Ascending aorta (tissue), 2 donors: ENCODE measurements around the gene MT1M. TPM values are rescaled to one million over a fixed set of nuclear protein-coding genes. Genes with fewer than 3 reads are reported as not detected.
A peak's percentile ranks its signal among the peaks of the same experiment; 100 is the strongest.
"Not testable (repeated sequence)": the region's sequence is repeated elsewhere in the genome, so short reads cannot be mapped to it uniquely, and the experiment has no call there.

Experiments used
- DNase-seq, 2 donors: peaks; one replicate each; pipeline ENCODE4 v3.0.0-alpha.2; 2019; ENCODE audit warnings: low spot score in 2 of 2
- H3K27ac ChIP-seq, 2 donors: fragments of 200-600 bp; sonication (generic); one replicate each; pipeline ENCODE4 v1.5.1; 2016 to 2017; ENCODE audit warnings: mild to moderate bottlenecking in 1 of 2
- H3K27me3 ChIP-seq: fragments of 200-600 bp; sonication (generic); one replicate; pipeline ENCODE4 v1.5.1; 2017
- H3K36me3 ChIP-seq, 2 donors: fragments of 200-600 bp; sonication (generic); one replicate each; pipeline ENCODE4 v1.5.1; 2016
- H3K4me1 ChIP-seq, 2 donors: fragments of 200-600 bp; sonication (generic); one replicate each; pipeline ENCODE4 v1.5.1; 2016 to 2017; ENCODE audit warnings: mild to moderate bottlenecking in 1 of 2
- H3K4me3 ChIP-seq, 2 donors: fragments of 200-600 bp; sonication (generic); one replicate each; pipeline ENCODE4 v1.5.1; 2016 to 2017; ENCODE audit warnings: mild to moderate bottlenecking in 1 of 2
- H3K9me3 ChIP-seq, 2 donors: fragments of 200-600 bp; sonication (generic); one replicate each; pipeline ENCODE4 v1.5.1; 2016
- intact Hi-C: fragments of 100-400 bp; cut with DNase I; formaldehyde crosslinking; loops from one replicate; pipeline ENCODE4 v1.15.1; 2023
- total RNA-seq: library from RNA; depleted of rRNA; stranded (reverse); fragments of >200 nt; gene quantifications from one replicate; pipeline ENCODE4 v1.1.0, GENCODE V29; 2016
- TF ChIP-seq, protein P1 (sequence below), 3 experiments: fragments of 200-600 bp in 2 of 3; fragments of 450-650 bp in 1 of 3; sonication (generic) in 2 of 3; IDR thresholded peaks; one replicate each; pipeline ENCODE4 v1.5.1; 2016 to 2019; ENCODE audit warnings: antibody characterized with exemption in 3 of 3, mild to moderate bottlenecking in 1 of 3, moderate library complexity in 1 of 3

The MT1M gene
- total RNA-seq = 105 TPM

DNA sequence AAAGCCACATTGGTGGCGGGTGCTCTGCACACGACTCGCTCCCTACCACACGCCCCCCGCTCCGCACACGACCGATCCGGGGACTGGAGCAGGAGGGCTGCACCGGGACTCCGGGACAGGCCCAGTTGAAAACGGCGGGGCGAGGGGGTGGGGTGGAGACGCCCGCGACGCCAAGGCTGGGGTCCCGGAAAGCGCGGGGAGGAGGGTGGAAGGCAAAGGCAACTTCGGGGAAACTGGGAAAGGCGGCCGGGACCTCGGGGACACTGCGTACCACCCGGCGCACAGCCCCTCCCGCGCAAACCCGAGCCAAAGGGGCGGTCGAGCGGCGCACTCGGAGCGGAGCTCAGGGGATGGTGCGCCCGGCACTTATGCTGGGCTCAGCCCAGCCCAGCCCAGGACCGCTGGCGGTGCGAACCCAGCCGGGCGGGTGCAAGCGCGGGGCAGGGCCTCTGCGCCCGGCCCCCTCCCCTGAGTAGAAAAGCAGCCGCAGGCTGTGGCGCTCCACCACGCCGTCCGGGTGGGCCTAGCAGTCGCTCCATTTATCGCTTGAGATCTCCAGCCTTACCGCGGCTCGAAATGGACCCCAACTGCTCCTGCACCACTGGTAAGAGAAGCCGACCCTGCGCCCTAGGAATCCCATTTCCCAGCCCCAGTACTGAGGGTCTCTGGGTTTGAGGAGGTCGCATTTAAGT is at the start of gene MT1M:
TSS of gene MT1M (plus strand) at position 504 of the 692 bp plus-strand sequence. CDS start at position 577, 73 bp downstream.
- H3K4me1 ChIP-seq = peaks cover 3 to 12% of the 10 kb centered on the region in 2 donors
- TF ChIP-seq, protein P1, sequence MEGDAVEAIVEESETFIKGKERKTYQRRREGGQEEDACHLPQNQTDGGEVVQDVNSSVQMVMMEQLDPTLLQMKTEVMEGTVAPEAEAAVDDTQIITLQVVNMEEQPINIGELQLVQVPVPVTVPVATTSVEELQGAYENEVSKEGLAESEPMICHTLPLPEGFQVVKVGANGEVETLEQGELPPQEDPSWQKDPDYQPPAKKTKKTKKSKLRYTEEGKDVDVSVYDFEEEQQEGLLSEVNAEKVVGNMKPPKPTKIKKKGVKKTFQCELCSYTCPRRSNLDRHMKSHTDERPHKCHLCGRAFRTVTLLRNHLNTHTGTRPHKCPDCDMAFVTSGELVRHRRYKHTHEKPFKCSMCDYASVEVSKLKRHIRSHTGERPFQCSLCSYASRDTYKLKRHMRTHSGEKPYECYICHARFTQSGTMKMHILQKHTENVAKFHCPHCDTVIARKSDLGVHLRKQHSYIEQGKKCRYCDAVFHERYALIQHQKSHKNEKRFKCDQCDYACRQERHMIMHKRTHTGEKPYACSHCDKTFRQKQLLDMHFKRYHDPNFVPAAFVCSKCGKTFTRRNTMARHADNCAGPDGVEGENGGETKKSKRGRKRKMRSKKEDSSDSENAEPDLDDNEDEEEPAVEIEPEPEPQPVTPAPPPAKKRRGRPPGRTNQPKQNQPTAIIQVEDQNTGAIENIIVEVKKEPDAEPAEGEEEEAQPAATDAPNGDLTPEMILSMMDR (IDR thresholded peaks at IDR 0.05) = no peak
- no peaks in the 10 kb centered on the region for H3K9me3 ChIP-seq
- intact Hi-C loops = loop anchor here (2.0 to 10.0 kb wide), 2 partner anchors 50 to 552 kb away; partner anchors contain the start of genes MT1X, PSME3IP1 and RSPRY1
- H3K27ac ChIP-seq = peak within 1 kb of the TSS; percentile 88 to 96
- peak within 1 kb of the TSS; percentile 54 to 88 for H3K4me3 ChIP-seq
- H3K27me3 ChIP-seq = no peaks in the 10 kb centered on the region
- peak in 1 of 2 donors; percentile 88 for DNase-seq
- H3K36me3 ChIP-seq = no peaks in the 10 kb centered on the region

DNA sequence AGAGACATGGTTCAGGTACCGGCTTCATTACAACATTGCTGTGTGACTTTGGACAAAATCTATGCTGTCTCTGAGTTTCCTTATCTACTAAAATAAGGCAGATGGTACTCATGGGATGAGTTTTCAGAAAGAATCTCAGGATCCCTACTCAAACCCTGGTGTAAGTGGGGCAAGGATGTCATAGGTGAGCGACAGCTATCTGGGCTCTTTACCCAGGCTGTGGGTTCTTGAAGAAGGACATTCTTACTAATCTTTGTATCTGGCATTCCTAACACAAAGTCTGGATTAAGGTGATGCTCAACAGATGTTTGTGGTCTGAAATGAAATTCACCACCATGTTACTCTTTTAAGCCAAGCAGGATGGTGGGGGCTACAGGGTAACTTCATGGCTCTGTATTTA is 49.5 kb upstream of the MT1M start:
- H3K27ac ChIP-seq, H3K4me1 ChIP-seq, H3K27me3 ChIP-seq, DNase-seq, H3K9me3 ChIP-seq, H3K36me3 ChIP-seq, H3K4me3 ChIP-seq, intact Hi-C loops: not testable (repeated sequence)

DNA sequence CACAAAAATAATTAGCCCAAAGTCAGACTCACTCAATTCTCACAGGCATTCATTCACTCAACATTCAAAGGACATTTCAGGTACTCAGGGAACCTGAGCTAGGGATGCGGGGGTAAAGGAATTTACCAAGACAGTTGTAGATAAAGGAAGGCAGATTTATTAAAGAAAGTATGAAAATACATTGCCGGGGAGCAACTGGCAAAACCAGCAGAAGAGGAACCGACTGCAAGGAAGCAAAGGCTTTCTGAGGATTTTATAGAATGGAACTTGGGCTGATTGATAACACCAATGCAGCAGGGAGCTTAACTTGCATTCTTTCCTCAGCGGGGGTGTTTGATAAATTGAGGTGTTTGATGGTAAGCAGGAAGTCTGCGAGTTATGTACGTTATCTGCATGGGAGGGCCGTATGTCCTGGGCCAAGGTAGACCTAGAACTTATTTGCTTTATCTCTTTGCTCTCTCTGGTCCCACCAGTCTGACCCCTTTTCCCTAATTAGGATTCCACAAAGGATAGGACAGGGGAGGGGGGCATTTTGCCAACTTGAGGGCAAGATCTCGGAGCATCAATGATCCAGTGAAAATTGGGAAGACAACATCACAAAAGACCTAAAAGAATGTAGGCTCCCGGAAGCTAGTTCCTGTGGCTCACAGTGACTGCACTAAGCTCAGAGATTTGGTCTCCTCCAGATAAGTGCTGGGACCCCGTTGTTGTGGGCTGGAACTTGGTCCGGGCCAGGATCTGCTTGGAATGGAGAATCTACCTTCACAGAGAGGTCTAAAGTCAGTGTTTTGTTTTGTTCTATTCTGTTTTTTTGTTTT is 48.9 kb upstream of the MT1M start:
- intact Hi-C loops = no loop called here
- Histone ChIP-seq H3K9me3 (no peaks in the 10 kb centered on the region), H3K27ac (no peak overlapping the region), H3K27me3 (no peaks in the 10 kb centered on the region), H3K36me3 (no peaks in the 10 kb centered on the region), H3K4me3 (no peak overlapping the region), H3K4me1 (no peaks in the 10 kb centered on the region)
- no peak for DNase-seq
- TF ChIP-seq, protein P1 (IDR thresholded peaks at IDR 0.05) = no peak

DNA sequence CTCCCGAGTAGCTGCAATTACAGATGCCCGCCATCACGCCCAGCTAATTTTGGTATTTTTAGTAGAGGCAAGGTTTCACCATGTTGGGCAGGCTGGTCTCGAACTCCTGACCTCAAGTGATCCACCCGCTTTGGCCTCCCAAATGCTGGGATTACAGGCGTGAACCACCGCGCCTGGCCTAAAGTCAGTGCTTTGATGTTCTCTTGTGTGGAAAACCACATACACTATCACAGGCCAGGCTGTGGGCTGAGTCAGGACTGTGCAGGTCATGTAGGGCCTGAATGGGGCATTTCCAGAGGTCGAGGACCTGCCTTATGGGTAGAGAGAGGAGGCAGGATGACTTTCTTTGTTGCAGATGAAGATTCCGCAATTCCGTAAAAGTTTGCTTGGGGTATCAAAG is 48.2 kb upstream of the MT1M start:
- DNase-seq = no peak
- no peaks in the 10 kb centered on the region for H3K9me3 ChIP-seq
- H3K27ac ChIP-seq = no peak overlapping the region
- peaks cover 3 to 5% of the 10 kb centered on the region in 2 donors for H3K4me1 ChIP-seq
- H3K27me3 ChIP-seq = peaks cover 4% of the 10 kb centered on the region
- intact Hi-C loops = no loop called here
- H3K36me3 ChIP-seq = no peaks in the 10 kb centered on the region
- H3K4me3 ChIP-seq = no peak overlapping the region
- TF ChIP-seq, protein P1 (IDR thresholded peaks at IDR 0.05) = no peak

DNA sequence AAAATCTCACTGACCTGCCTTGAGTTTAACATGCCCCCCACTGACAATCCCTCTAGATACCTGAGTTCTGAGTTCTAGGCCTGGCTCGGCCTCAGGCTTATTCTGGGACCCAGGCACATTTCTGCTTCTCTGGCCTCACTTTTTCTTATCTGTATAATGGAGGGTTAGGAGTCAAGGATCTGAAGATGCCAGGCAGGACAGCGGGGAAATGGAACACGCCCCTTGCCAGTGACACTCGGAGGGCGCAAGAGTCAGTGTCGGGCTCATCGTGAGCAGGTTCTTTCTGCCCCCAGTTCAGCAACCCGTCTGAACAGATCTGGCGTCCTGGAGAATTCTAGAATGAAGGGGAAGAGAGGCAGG is 43.7 kb upstream of the MT1M start:
- Histone ChIP-seq H3K4me1 (peaks cover 6 to 8% of the 10 kb centered on the region in 2 donors), H3K27me3 (peaks cover 5% of the 10 kb centered on the region), H3K27ac (no peak overlapping the region), H3K36me3 (no peaks in the 10 kb centered on the region), H3K9me3 (no peaks in the 10 kb centered on the region), H3K4me3 (peak overlapping the region; percentile 59 to 65)
- intact Hi-C loops = no loop called here
- TF ChIP-seq, protein P1 (IDR thresholded peaks at IDR 0.05) = no peak
- DNase-seq = peak in 1 of 2 donors; percentile 53
